Skeletal muscle cell (primary cell): ENCODE results near the gene CD6.

Experiments
- DNase-seq: peaks from one replicate; pipeline ENCODE4 v3.0.0-alpha.2; 2010; ENCODE audit warnings: low read depth
- H3K4me3 ChIP-seq: 2 replicates; pipeline ENCODE4 v1.5.1; 2011; ENCODE audit warnings: low read depth, mild to moderate bottlenecking, control low read depth, low read length, moderate library complexity

The CD6 gene

DNA sequence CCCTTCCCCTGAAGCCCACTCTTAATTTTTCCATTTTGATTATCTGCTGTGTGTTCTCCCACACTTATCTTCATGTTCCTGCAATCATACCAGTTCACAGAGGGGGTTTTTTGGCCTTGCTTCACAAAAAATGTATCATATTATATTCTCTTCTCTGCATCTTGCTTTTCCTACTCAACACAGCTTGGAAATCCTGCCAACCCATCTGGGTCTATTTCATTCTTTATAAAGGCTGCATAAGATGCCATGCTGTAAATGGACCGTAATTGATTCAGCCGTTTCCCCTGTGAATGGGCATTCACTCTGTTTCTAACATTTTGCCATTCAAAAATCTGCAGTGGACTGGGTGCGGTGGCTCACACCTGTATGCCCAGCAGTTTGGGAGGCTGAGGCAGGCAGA is 30.5 kb downstream of the CD6 start:
- H3K4me3 ChIP-seq: no peak overlapping the region
- no peak for DNase-seq

DNA sequence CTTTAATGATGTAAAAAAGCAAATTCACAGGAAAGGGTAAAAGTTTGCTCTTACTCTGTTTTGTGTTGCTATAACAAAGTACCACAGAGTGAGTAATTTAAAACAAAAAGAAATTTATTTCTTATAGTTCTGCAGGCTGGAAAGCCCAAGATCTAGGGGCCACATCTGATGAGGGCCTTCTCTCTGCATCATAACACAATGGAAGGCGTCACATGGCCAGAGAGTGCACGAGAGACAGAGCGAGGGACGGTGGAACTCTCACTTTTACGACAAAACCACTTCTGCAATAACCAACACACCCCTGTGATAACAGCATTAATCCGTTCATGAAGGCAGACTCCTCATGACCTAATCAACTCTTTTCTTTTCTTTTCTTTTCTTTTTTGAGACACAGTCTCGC is 31.1 kb downstream of the CD6 start:
- no peak for DNase-seq
- no peak overlapping the region for H3K4me3 ChIP-seq

DNA sequence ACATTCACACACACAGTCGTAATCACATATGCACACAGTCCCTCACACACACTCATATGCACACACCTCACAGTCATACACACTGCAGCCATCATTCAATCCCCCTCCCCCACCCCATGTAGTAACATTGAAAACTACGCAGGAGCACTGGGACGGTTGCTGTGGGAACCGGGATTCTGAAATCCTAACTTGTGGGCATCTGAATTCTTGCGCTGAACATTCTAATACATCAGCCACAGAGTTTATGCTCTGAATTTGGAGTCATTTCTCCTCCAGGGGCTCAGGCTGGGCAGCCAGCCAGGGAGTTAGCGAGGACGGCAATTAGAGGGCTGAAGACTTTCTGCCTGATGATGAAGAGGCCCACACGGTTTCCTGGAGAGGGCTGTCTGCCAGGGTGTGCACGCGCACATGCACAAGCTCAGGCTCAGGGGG is 32.7 kb downstream of the CD6 start:
- DNase-seq: peak; percentile 32

DNA sequence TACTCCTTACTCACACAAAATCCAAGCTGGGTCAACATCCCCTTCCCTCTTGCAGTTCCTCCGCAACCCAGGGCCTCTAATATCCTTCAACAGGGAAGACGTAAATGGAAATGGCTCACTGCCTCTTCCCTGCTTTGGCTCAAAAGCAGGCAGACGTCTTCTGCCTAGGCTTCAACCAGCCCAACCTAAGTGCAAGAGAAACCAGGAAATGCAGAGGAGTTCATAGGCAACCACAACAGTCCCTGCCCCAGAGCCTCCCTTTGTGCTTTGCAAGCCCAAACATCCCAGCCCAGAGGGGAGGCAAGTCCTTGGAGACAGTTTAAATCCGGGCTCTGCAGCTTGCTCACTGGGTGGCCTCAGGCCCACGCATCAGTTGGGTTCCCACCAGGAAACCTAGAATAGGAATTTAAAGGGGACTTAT is 33.3 kb downstream of the CD6 start:
- H3K4me3 ChIP-seq: no peak overlapping the region
- DNase-seq: no peak

More for the DNA sequence above, 32.7 kb downstream of the CD6 start:
- H3K4me3 ChIP-seq: no peak overlapping the region

DNA sequence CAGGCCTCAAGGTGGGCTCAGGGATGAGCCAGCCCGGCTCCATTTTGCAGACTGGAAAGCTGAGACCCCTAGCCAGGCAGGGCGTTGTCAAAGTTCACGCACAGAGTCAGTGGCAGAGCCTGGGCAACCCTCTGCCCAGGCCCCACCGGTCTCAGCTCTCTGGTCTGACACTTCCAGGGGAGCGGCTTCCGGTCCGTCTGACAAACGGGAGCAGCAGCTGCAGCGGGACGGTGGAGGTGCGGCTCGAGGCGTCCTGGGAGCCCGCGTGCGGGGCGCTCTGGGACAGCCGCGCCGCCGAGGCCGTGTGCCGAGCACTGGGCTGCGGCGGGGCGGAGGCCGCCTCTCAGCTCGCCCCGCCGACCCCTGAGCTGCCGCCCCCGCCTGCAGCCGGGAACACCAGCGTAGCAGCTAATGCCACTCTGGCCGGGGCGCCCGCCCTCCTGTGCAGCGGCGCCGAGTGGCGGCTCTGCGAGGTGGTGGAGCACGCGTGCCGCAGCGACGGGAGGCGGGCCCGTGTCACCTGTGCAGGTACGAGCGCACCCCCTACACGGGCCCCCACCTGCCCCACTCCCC is 36.0 kb downstream of the CD6 start:
- peak overlapping the region; percentile 18 for H3K4me3 ChIP-seq
- DNase-seq: no peak

DNA sequence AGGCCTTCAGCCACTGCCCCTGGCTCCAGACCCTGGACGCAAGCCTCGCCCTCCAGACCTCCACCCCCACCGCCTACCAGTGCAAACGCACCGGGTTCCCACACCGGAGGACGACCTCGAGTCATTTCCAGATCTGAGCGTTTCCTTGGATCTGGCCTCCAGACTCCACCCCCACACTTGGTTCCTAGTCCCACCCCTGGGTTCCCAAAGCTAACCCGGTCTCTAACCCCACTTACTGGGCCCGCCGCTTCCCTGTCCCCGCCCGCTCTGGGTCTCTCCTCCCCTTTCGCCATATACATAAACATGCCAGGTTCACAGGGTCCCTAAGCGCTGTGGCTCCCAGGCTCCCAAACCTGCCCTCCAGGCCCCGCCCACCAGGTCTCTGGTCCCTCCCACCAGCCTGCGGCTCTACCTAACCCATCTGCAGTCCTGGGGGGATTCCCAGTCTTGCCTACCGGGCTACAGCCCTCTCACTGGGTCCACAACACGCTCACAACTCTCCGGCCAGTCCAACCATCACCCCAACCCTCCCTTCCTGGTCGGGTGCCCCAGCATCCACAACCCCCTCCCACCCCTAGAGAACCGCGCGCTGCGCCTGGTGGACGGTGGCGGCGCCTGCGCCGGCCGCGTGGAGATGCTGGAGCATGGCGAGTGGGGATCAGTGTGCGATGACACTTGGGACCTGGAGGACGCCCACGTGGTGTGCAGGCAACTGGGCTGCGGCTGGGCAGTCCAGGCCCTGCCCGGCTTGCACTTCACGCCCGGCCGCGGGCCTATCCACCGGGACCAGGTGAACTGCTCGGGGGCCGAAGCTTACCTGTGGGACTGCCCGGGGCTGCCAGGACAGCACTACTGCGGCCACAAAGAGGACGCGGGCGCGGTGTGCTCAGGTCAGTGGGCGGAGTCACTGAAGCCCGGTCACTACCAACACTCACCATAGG is 36.7 kb downstream of the CD6 start:
- no peak for DNase-seq
- H3K4me3 ChIP-seq: peak overlapping the region; percentile 18

DNA sequence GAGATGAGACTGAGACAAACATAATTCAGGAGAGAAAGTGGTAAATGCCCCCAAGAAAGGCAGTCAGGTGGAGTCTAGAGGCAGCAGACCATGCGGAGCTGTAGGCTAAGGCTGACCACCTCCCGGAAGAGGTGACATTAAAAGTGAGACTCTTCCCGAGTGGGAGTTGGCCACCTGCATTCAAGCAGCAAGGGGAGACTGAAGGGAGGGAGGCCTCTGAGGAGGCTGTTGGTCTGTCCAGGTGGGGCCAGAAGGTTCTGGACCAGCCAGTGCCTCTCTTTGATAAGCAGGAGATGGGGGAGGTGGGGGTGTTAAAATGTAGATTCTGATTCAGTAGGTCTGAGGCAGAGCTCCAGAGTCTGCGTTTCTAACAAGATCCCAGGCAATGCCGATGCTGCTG is 37.5 kb downstream of the CD6 start:
- no peak for DNase-seq
- H3K4me3 ChIP-seq: no peak overlapping the region

DNA sequence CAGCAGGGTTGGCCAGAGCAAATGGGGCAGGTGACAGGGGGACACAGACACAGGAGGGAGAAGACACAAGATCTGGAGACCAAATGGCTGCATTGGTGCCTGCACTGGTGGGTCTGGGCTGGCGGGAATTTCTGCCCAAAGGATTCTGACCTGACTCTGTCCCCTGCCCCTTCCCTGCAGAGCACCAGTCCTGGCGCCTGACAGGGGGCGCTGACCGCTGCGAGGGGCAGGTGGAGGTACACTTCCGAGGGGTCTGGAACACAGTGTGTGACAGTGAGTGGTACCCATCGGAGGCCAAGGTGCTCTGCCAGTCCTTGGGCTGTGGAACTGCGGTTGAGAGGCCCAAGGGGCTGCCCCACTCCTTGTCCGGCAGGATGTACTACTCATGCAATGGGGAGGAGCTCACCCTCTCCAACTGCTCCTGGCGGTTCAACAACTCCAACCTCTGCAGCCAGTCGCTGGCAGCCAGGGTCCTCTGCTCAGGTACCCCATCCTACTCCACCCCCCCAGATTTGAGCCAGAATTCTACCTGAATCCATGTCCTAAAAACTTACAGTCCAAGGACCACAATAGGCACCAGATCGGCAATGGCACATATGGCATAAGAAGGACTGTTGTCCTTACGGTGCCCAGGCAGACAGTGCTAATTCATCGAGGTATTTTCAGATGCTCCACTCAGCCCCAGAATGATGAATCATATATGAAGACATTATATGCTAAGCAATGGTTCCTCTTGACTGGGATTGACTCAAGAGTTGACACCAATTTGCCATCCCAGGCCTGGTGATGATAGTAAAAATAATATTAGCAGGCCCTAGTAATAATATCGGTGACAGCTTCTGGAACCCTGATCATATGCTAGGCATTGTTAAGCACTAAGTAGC is 38.2 kb downstream of the CD6 start:
- no peak overlapping the region for H3K4me3 ChIP-seq
- no peak for DNase-seq

DNA sequence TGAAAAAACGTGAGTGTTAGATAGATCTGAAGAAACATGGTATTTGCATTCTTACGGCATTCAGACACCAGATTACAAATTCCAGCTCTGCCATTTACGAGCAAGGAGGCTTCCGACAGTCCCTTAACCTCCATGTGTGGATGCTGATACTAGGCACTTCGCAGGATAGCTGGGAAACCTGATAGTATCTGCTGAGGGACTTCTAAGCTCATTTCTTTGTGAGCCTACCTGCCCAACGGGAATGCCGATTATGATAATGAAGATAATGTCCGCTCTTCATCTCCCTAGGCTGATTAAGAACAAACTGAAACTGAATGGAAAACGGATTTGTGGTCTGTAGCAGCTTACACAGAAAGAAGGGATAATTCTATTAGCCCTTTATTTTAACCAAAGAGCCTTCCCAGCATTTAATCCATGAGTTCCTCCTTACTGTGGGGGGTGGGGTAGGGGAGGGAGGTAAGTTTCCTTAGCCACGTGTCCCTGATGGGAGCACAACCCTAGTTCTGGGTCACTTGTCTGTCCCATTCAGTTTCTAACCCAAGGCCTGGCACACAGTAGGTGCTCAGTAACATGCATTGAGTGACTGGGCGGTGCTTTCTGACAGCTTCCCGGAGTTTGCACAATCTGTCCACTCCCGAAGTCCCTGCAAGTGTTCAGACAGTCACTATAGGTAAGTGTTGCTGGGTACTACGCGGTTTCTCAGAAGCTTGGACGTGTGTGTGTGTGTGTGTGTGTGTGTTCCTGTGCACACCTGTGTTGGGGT is 39.2 kb downstream of the CD6 start:
- no peak overlapping the region for H3K4me3 ChIP-seq
- DNase-seq: no peak

DNA sequence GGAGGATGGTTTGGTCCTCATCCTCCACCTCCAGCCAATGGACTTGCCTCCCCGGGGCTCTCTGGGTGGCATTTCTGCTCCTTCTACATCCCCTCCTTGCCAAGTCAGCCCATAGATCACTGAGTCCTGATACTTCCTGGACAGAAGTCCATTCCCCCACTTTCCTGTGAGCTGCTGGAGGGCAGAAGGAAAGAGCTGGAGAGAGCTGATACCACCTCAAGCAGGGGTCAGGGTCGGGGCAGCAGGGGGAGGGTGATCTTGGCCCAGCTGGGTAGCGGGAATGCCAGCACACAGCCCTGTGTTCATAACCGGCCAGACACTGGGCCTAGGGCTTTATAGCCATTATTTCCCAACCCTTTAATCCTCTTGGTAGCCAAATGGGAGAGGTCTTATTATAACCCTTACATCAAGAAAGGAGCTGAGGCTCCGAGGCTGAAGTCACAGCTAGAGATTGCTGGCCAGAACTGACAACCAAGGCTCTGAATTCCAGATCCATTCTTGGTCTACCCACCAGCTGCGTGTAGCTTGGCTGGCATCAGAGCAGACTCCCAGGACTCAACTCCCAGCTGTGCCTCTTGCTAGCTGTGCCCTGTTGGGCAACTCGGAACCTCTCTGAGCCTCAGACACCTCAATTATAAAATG is 39.9 kb downstream of the CD6 start:
- no peak overlapping the region for H3K4me3 ChIP-seq
- DNase-seq: no peak

DNA sequence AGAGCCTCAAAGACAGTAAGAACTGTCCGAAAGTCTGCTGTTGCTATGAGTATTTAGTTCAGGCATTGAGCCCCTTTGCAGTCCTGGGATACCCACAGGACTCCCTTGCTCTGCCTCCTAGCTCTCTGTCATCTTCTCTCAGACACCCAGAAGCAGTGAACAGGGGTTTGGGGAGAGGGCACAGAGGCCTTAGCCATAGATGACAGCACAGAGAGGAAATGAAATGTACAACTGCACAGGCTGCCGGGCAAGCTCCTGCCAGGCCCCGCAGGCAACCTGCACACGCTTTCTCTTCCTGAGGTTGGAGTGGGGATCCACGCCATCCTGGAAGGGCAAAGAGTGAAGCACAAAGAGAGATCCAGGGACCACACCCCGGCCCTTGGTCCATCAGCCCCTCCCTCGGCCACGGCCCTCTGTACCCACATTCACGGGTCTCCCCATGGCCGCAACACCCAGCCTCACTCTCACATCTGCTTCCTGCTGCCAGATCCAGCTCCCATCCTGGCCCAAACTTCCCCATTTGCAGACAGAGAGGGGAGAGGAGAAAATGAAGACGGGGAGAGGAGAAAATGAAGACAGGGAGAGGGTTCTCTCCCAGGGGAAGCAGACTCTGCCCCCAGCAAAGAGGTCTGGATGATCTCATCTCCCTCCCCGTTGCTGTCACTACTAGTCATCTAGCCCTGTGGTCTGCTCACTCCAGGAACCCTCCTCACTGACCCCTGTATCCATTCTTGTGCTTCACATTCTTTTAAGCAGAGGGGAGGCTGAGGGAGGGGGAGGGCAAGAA is 40.7 kb downstream of the CD6 start:
- H3K4me3 ChIP-seq: no peak overlapping the region
- no peak for DNase-seq

DNA sequence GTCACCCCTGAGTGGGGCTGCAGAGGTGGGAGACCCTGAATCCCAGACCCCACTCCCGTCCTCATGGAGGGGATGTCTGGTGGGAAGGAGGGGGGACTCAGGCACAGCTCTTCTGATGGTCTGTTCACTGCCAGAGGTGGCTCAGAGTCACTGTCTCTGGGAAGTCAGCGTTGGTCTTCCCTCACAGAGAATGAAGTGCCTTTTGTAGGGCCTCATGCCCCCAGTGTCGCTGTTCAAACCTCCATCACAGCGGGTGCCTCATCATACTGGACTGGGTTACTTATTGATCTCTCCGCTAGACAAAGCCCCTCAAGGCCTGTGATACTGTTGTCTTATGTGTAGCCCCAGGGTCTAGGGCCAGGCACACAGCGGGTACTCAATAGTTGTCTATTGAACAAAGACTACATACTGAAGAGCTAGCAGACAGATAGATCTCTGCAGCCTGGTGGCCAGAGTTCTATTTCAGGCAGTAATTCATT is 41.3 kb downstream of the CD6 start:
- no peak overlapping the region for H3K4me3 ChIP-seq
- DNase-seq: no peak

DNA sequence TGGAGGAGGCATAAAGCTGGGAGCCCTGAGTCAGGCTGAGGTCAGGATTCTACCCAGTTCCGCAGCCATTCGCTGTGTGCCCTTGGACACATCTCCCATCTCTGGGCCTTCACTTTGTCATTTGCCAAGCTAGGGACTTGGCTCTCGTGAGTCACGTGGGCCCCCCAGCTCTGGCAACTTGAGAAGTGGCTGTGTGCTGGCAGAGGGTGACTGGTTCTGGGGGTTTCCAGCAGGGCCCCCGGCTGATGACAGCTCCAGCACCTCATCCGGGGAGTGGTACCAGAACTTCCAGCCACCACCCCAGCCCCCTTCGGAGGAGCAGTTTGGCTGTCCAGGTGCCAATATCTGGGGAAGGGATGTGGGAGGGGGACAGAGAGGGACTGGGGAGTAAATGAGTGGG is 46.6 kb downstream of the CD6 start:
- DNase-seq: no peak
- no peak overlapping the region for H3K4me3 ChIP-seq

DNA sequence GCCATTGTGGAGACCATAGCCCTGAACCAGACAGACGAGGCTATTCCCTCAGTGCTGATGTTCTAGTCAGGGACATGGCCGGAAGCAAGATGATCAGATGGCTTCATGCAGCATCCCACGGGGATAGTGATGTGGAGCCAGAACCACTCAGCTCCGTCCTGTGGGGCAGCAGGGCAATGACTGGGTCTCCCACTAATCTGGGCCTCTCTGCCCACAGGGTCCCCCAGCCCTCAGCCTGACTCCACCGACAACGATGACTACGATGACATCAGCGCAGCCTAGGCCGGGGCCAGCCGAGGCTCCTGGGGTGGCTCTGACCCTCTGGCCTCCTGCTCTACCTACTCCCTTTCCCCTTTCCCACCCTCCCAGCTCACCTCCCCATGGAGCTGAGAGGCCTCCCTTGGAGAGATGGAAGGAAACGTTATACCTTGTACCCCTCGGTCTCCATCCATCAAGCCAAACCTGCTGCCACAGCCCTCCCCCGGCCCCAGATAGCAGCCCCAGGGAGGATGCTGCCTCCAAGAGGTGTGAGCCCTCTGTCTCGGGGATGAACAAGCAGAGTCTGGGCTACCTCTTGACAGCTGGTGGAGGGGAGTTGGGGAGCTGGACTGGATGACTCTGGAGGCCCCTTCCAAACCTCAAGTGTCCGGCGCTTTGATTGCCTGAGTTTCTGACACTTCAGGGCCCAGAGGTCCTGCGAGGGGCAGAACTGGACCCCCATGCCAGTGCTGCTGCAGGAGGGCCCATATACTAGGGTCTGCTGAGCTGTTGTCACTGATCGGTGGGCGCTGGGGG is 47.8 kb downstream of the CD6 start:
- no peak for DNase-seq
- no peak overlapping the region for H3K4me3 ChIP-seq

DNA sequence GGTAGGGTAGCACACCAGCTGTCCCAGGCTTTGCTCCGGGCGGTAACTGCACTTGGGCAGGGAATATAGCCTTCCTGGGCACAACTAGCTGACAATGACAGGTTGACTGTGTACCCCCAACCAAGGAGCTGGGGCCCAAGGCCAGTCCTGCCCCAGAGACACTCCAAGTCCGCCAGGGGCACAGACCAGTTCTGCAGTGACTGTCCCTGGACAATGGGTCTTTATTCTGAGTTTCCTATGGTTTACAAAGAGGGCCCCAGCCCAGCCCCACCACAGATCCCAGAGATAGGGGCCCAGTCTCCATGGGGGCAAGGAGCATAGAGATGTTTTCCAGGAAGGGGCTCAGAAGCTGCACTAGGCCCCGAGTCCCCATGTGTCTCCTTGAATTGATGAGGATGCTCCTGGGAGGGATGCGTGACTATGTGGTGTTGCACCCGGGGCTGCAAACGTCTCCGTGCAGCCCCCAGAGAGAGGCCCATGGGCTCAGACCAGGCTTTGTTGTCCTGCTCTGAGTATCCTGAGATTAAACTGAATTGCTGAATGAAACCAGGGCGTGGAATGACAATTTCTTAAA is 48.4 kb downstream of the CD6 start:
- no peak for DNase-seq
- H3K4me3 ChIP-seq: no peak overlapping the region

DNA sequence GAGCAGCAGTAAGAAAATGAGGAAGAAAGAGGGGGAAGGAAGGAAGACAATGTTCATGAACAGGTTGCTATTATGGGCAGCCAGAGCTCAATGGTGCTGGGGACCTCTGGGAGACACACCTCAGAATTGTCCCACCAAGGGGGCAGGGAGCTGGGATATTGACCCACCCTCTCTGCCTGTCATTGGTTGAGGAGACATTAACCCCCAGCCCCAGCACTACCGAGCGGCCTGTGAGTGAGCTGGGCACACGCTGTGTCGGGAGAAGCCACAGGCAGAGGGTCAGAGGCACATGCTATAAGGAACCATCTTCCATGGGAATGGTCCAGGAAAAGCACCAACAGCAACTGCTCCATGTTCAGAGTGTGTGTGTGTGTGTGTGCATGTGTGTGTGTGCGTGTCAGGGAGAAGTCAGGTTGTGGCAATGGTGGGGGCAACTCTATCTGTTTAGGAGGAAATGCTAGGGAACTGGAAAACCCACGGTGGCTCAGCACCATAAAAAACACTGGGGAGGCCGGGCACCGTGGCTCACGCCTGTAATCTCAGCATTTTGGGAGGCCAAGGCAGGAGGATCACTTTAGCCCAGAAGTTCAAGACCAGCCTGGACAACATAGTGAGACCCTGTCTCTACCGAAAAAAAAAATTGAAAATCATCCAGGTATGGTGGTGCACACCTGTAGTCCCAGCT is 49.2 kb downstream of the CD6 start:
- DNase-seq: no peak
- no peak overlapping the region for H3K4me3 ChIP-seq
